IMR-90 (cell line): Measurements from ENCODE around the gene MYOF. TPM values are rescaled to one million over a fixed set of nuclear protein-coding genes. Genes with fewer than 3 reads are reported as not detected.

ENCODE experiments used
- ATAC-seq: fragments of 200-7000 bp; cut with Tn5 transposase; 2 replicates; pipeline ENCODE4 v1.9.1; 2020; ENCODE audit warnings: low read depth, mild to moderate bottlenecking, moderate library complexity
- BruUV-seq: library from RNA; stranded (reverse); fragments of 400-500 nt; replicated peaks from 2 replicates; lab custom pipeline; 2021; lab: Mats Ljungman, UMichigan
- CTCF ChIA-PET: fragments of 300-600 bp; formaldehyde crosslinking; extraction: SDS; loops from one replicate; lab custom pipeline; 2021; ENCODE audit warnings: antibody characterized with exemption; lab: Yijun Ruan, JAX
- POLR2A ChIA-PET: fragments of 300-600 bp; sonication (Branson Sonifier 250); formaldehyde crosslinking; loops from one replicate; lab custom pipeline; 2022; ENCODE audit warnings: antibody characterized with exemption; ENCODE audit not compliant: unreplicated experiment; lab: Charles Lee
- DNase-seq: peaks from one replicate; pipeline ENCODE4 v3.0.0; 2013
- H2AFZ ChIP-seq: replicated peaks from 2 replicates; pipeline ENCODE3; 2013; ENCODE audit warnings: low read length, mild to moderate bottlenecking; ENCODE audit not compliant: poor library complexity
- H2AK5ac ChIP-seq: 2 replicates; pipeline ENCODE4 v1.6.1; 2013; ENCODE audit warnings: low read depth, low read length, inconsistent platforms
- H2AK9ac ChIP-seq: replicated peaks from 2 replicates; pipeline ENCODE3; 2013; ENCODE audit warnings: mild to moderate bottlenecking, low read depth, low read length, moderate library complexity; ENCODE audit not compliant: poor library complexity
- H2BK120ac ChIP-seq: 2 replicates; pipeline ENCODE4 v1.6.1; 2013; ENCODE audit warnings: low read depth, low read length, inconsistent platforms
- H2BK15ac ChIP-seq: 3 replicates; pipeline ENCODE4 v1.6.1; 2013; ENCODE audit warnings: low read depth, low read length, inconsistent platforms
- H2BK20ac ChIP-seq: 2 replicates; pipeline ENCODE4 v1.6.1; 2013; ENCODE audit warnings: low read depth, mild to moderate bottlenecking, inconsistent platforms, low read length, moderate library complexity
- H2BK5ac ChIP-seq: 2 replicates; pipeline ENCODE4 v1.6.1; 2013; ENCODE audit warnings: mild to moderate bottlenecking, low read depth, low read length, inconsistent platforms; ENCODE audit not compliant: poor library complexity, severe bottlenecking
- H3K14ac ChIP-seq: replicated peaks from 2 replicates; pipeline ENCODE4 v1.6.1; 2013; ENCODE audit warnings: low read depth, low read length, inconsistent platforms
- H3K18ac ChIP-seq: 2 replicates; pipeline ENCODE4 v1.6.1; 2013; ENCODE audit warnings: low read depth, low read length, control low read depth
- H3K23ac ChIP-seq: 2 replicates; pipeline ENCODE4 v1.6.1; 2013; ENCODE audit warnings: low read depth, low read length, inconsistent platforms
- H3K27ac ChIP-seq: 2 replicates; pipeline ENCODE4 v1.5.1; 2013; ENCODE audit warnings: mild to moderate bottlenecking, control low read depth, low read length; ENCODE audit not compliant: insufficient read depth
- H3K27me3 ChIP-seq: 2 replicates; pipeline ENCODE4 v1.6.1; 2013; ENCODE audit warnings: low read length; ENCODE audit not compliant: control insufficient read depth, insufficient read depth
- H3K36me3 ChIP-seq: 2 replicates; pipeline ENCODE4 v1.6.1; 2013; ENCODE audit warnings: low read length, mixed read lengths; ENCODE audit not compliant: control insufficient read depth, insufficient read depth
- H3K4ac ChIP-seq: 2 replicates; pipeline ENCODE4 v1.6.1; 2013; ENCODE audit warnings: low read depth, low read length, inconsistent platforms
- H3K4me1 ChIP-seq: 2 replicates; pipeline ENCODE4 v1.6.1; 2013; ENCODE audit warnings: low read length, mixed read lengths; ENCODE audit not compliant: control insufficient read depth, insufficient read depth
- H3K4me2 ChIP-seq: 2 replicates; pipeline ENCODE4 v1.6.1; 2013; ENCODE audit warnings: low read depth, mild to moderate bottlenecking, control low read depth, low read length, moderate library complexity
- H3K4me3 ChIP-seq: 2 replicates; pipeline ENCODE4 v1.5.1; 2013; ENCODE audit warnings: low read depth, mild to moderate bottlenecking, control low read depth, low read length, moderate library complexity; ENCODE audit not compliant: insufficient read depth
- H3K56ac ChIP-seq: 2 replicates; pipeline ENCODE4 v1.6.1; 2013; ENCODE audit warnings: low read length, inconsistent platforms; ENCODE audit not compliant: insufficient read depth; ENCODE audit errors: extremely low read depth
- H3K79me1 ChIP-seq, 2 experiments: 2 replicates each; pipeline ENCODE4 v1.6.1; 2013; ENCODE audit warnings: low read length in 2 of 2, inconsistent platforms in 1 of 2, low read depth in 1 of 2
- H3K9ac ChIP-seq: 2 replicates; pipeline ENCODE4 v1.6.1; 2013; ENCODE audit warnings: low read depth, low read length, control low read depth
- H3K9me1 ChIP-seq: 2 replicates; pipeline ENCODE4 v1.6.1; 2013; ENCODE audit warnings: low read length, inconsistent platforms; ENCODE audit not compliant: insufficient read depth
- H3K9me3 ChIP-seq: 2 replicates; pipeline ENCODE4 v1.6.1; 2013; ENCODE audit warnings: low read length; ENCODE audit not compliant: control insufficient read depth, insufficient read depth
- H4K20me1 ChIP-seq: 2 replicates; pipeline ENCODE4 v1.6.1; 2013; ENCODE audit warnings: low read length, inconsistent platforms; ENCODE audit not compliant: insufficient read depth
- H4K5ac ChIP-seq: 2 replicates; pipeline ENCODE4 v1.6.1; 2013; ENCODE audit warnings: mild to moderate bottlenecking, low read depth, low read length, control low read depth
- H4K8ac ChIP-seq, 2 experiments: 2 replicates each; pipeline ENCODE4 v1.6.1; 2013; ENCODE audit warnings: low read depth in 2 of 2, low read length in 2 of 2, control low read depth in 1 of 2, inconsistent platforms in 1 of 2
- H4K91ac ChIP-seq: 2 replicates; pipeline ENCODE4 v1.6.1; 2013; ENCODE audit warnings: low read depth, low read length, inconsistent platforms; ENCODE audit not compliant: insufficient read depth
- CEBPB ChIP-seq: IDR thresholded peaks from 2 replicates; pipeline ENCODE4 v1.6.1; 2012; ENCODE audit warnings: low read depth, low read length, improper control_type of control experiment
- MAFK ChIP-seq: IDR thresholded peaks from 2 replicates; pipeline ENCODE4 v1.6.1; 2012; ENCODE audit warnings: low read depth, low read length, improper control_type of control experiment
- RCOR1 ChIP-seq: IDR thresholded peaks from 2 replicates; pipeline ENCODE4 v1.6.1; 2012; ENCODE audit warnings: mild to moderate bottlenecking, low read length, improper control_type of control experiment; ENCODE audit not compliant: insufficient replicate concordance
- SMC3 ChIP-seq: fragments of 150-350 bp; IDR thresholded peaks from 2 replicates; pipeline ENCODE4 v1.6.1; 2016; ENCODE audit warnings: low read depth, mild to moderate bottlenecking, antibody characterized with exemption, low read length, moderate library complexity
- WGBS, 2 experiments: methylation state at CpG; one replicate each; pipeline versions ENCODE4 v1.1.5 to v1.1.7; 2013; ENCODE audit warnings: missing lambda C conversion rate in 2 of 2; ENCODE audit not compliant: insufficient read length in 1 of 2; ENCODE audit errors: extremely low coverage in 2 of 2; 5-methylcytosine and 5-hydroxymethylcytosine counted together
- dilution Hi-C: fragments of 300-500 bp; cut with HindIII; formaldehyde crosslinking; loops from one replicate; pipeline ENCODE4 v1.14.3; 2018; ENCODE audit warnings: low sequenced_read_pairs; ENCODE audit not compliant: unreplicated experiment
- in situ Hi-C: fragments of 300-500 bp; cut with MboI; formaldehyde crosslinking; loops from 3 replicates; pipeline ENCODE4 v1.14.3; 2019; ENCODE audit warnings: low sequenced_read_pairs, inconsistent platforms, mixed read lengths
- intact Hi-C: fragments of 100-400 bp; cut with micrococcal nuclease; formaldehyde crosslinking; loops from 2 replicates; pipeline ENCODE4 v1.10.0; 2022
- polyA plus RNA-seq, 3 experiments: library from polyadenylated mRNA; depleted of rRNA; stranded (reverse); fragments of >200 nt; gene quantifications; 2 replicates each; pipeline ENCODE4 v1.2.3, GENCODE V29; 2012; ENCODE audit warnings: low replicate concordance in 1 of 3
- total RNA-seq: library from RNA; depleted of rRNA; stranded (reverse); fragments of >200 nt; gene quantifications from 2 replicates; pipeline ENCODE4 v1.2.3, GENCODE V29; 2012

MYOF gene
- total and polyA plus RNA-seq, 2 of the 4 experiments (the other 2 are of a cell fraction): 221 to 281 TPM

- BruUV-seq: no TSS peak
These were observed 163.0 kb downstream of the MYOF start for GRCh38 chr10:93319096-93319495.

More at GRCh38 chr10:93319096-93319495, 163.0 kb downstream of the MYOF start:
- no peak overlapping the region for H3K4ac ChIP-seq
- H2AK9ac ChIP-seq: no peak overlapping the region
- in situ Hi-C loops: loop anchor here (25.0 kb wide), 1 partner anchor 432 kb away; no protein-coding TSS in a partner anchor
- H3K18ac ChIP-seq: no peak overlapping the region
- ATAC-seq: no peak
- H2BK15ac ChIP-seq: no peak overlapping the region
- H3K14ac ChIP-seq: no peak overlapping the region
- POLR2A ChIA-PET: no interaction called here
- H3K79me1 ChIP-seq: peaks cover 18 to 43% of the 10 kb centered on the region in 2 experiments
- H4K8ac ChIP-seq: no peak overlapping the region
- H3K36me3 ChIP-seq: peaks cover 71% of the 10 kb centered on the region
- no peak overlapping the region for H2AK5ac ChIP-seq
- no peak overlapping the region for H2BK5ac ChIP-seq
- no peak for DNase-seq
- WGBS, 2 experiments: no CpG with 5 or more reads among the region's 4 CpGs
- no peak overlapping the region for H3K4me2 ChIP-seq
- no peak overlapping the region for H3K9ac ChIP-seq
- CTCF ChIA-PET: no interaction called here
- intact Hi-C loops: no loop called here
- H4K5ac ChIP-seq: no peak overlapping the region
- dilution Hi-C loops: no loop called here
- H3K4me3 ChIP-seq: no peak overlapping the region
- no peak overlapping the region for H2AFZ ChIP-seq
- no peaks in the 10 kb centered on the region; the same call in 1 of the 2 replicates for H4K20me1 ChIP-seq
- TF ChIP-seq RCOR1 (no peak), MAFK (no peak), SMC3 (no peak), CEBPB (no peak)
- no peak overlapping the region for H3K23ac ChIP-seq
- H3K56ac ChIP-seq: no peak overlapping the region
- no peak overlapping the region for H2BK120ac ChIP-seq
- no peak overlapping the region for H2BK20ac ChIP-seq
- peaks cover 3% of the 10 kb centered on the region; the same call in 1 of the 2 replicates for H3K4me1 ChIP-seq
- H3K9me3 ChIP-seq: no peaks in the 10 kb centered on the region
- no peaks in the 10 kb centered on the region for H3K27me3 ChIP-seq
- no peak overlapping the region for H4K91ac ChIP-seq
- H3K9me1 ChIP-seq: peaks cover 7% of the 10 kb centered on the region; the same call in 1 of the 2 replicates
- no peak overlapping the region for H3K27ac ChIP-seq
